Gastroesophageal sphincter (tissue), 3 donors: Measurements from ENCODE around the gene ARHGEF33.

Source experiments
- CTCF ChIP-seq, 4 experiments: fragments of 200-600 bp in 2 of 4; fragments of 450-650 bp in 2 of 4; sonication (generic) in 1 of 4; IDR thresholded peaks; one replicate each; pipeline ENCODE4 v1.5.1; 2017 to 2019; ENCODE audit warnings: antibody characterized with exemption in 4 of 4, mild to moderate bottlenecking in 2 of 4, moderate library complexity in 2 of 4
- EP300 ChIP-seq: sonication (generic); formaldehyde crosslinking; IDR thresholded peaks from one replicate; pipeline ENCODE4 v1.6.1; 2017; ENCODE audit warnings: antibody characterized with exemption, mild to moderate bottlenecking

DNA sequence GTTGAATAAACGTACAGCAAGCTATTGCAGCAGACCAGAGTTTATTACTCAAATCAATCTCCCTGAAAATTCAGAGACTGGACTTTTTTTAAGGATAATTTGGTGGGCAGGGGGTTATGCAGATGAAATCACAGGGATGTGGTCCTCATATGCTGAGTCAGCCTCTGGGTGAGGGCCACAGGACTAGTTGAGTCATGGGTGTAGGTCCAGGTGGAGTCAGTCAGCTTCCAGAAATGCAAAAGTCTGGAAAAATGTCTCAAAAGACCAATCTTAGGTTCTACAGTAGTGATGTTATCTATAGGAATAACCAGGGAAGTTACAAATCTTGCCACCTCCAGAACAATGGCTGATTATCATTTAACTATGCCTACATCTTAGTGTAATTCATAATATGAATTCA, 51.1 kb downstream of the ARHGEF33 start:
- no peak for TF ChIP-seq CTCF (IDR thresholded peaks at IDR 0.05)
- no peak for TF ChIP-seq EP300
